GM12878 (cell line): ENCODE measurements around the gene RASL12.

Source experiments
- CTCF ChIP-seq, 3 experiments: IDR thresholded peaks in 2 of 3; conservative IDR thresholded peaks in 1 of 3; 2 replicates each; pipeline ENCODE4 v1.5.1; 2011; ENCODE audit warnings: low read depth in 3 of 3, low read length in 3 of 3, mild to moderate bottlenecking in 3 of 3, control low read depth in 2 of 3, moderate library complexity in 2 of 3, inconsistent platforms in 1 of 3, mixed read lengths in 1 of 3; ENCODE audit not compliant: control insufficient read depth in 2 of 3, insufficient read depth in 1 of 3; ENCODE audit errors: extremely low read depth in 1 of 3
- HCFC1 ChIP-seq: fragments of 150-350 bp; IDR thresholded peaks from 2 replicates; pipeline ENCODE4 v1.6.1; 2014; ENCODE audit warnings: low read length
- IRF3 ChIP-seq: fragments of 450-650 bp; IDR thresholded peaks from 2 replicates; pipeline ENCODE4 v1.6.1; 2014; ENCODE audit warnings: mild to moderate bottlenecking
- NFYB ChIP-seq: IDR thresholded peaks from 2 replicates; pipeline ENCODE4 v1.6.1; 2011; ENCODE audit warnings: low read depth, mild to moderate bottlenecking, low read length, improper control_type of control experiment, moderate library complexity; ENCODE audit not compliant: insufficient read depth
- POLR2A ChIP-seq: IDR thresholded peaks from 2 replicates; pipeline ENCODE4 v1.6.1; 2011; ENCODE audit warnings: low read depth, mild to moderate bottlenecking, low read length
- RAD21 ChIP-seq: IDR thresholded peaks from 2 replicates; pipeline ENCODE4 v1.6.1; 2011; ENCODE audit warnings: mild to moderate bottlenecking, low read depth, low read length, moderate library complexity; ENCODE audit not compliant: insufficient read depth
- TCF7 ChIP-seq: IDR thresholded peaks from 2 replicates; pipeline ENCODE4 v1.6.1; 2014; ENCODE audit warnings: antibody characterized with exemption, borderline replicate concordance

DNA sequence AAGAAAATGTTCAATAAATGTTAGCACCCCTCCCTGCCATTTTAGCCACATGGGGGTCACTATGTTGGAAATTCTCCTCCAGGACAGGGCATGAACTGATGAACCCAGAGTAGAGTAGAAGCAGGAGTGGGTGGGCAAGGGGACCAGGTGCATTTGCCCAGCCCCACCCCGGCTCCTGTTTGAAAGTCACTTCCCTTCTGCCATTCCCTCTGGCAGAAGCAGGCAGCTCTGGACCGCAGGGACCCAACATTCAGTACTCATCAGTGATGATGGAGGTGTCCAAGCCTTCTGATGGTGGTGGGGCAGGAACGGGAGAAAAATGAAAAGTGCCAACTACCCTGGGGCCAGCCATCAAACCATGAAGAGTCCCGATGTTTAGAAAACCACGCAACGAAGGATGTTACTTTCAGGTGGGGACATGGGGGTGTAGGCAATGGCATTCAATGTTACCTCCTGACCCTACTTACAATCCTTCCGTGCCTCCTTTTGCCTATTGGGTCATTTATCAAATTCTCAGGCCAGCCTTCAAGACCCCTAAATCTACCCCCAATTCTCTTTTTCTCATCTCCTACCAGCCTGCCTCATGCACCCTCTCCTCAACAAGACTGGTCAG, 30.0 kb upstream of the RASL12 start:
- no peak for TF ChIP-seq HCFC1
- TF ChIP-seq CTCF (IDR thresholded peaks at IDR 0.05 in 2 of 3, conservative IDR thresholded peaks at IDR 0.05 in 1 of 3; ENCODE audit: control insufficient read depth in 2 of 3, extremely low read depth in 1 of 3, insufficient read depth in 1 of 3, low read depth in 3 of 3, low read length in 3 of 3), result no peak
- no peak for TF ChIP-seq TCF7
- TF ChIP-seq IRF3, result no peak
- TF ChIP-seq RAD21, result no peak
- TF ChIP-seq NFYB, result no peak
- no peak for TF ChIP-seq POLR2A
